ENCODE data around the gene CPLANE2.
"Not testable (repeated sequence)": the region's sequence is repeated elsewhere in the genome, so short reads cannot be mapped to it uniquely, and the experiment has no call there.

CPLANE2 gene

DNA sequence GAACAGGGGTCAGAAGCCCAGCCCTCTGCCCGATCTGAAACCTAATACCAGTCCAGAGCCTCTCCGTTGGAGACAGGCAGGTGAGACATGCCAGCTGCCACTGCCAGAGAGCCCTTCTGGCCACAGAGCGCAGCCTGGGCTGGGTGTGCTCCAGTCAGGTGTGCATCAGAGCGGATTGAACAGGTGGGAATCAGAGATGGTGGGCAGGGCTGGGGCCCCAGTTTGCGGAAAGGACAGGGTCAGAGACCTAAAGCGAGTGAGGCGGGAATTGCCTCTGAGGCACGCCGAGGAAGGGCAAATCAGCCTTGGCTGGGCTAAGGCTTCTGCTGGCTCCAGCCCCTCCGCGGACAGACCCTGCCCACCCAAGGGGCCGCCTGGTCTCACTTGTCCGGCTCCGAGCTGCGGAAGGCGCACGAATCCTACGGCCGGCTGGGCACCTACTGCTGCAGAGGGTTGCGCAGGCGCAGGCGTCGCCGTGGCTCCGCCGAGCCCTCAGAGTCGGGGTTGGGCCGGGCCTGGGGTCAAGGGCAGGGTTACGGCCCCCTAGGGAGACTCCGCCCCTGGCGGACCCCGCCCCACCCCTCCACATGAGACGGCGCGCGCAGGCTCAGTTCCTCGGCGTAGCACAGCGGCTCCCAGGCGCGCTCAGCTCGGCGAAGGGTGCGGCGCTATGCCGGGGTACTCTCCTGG, 10.3 kb downstream of the CPLANE2 start:
- Histone ChIP-seq H3K27ac (ENCODE audit: poor library complexity, severe bottlenecking) (no peak overlapping the region), H3K9me3 (ENCODE audit: severe bottlenecking) (no peaks in the 10 kb centered on the region), H3K4me3 (ENCODE audit: severe bottlenecking) (no peak overlapping the region), H3K36me3 (ENCODE audit: low read depth) (no peaks in the 10 kb centered on the region), H3K27me3 (ENCODE audit: insufficient read depth, poor library complexity, severe bottlenecking) (no peaks in the 10 kb centered on the region), H3K4me1 (ENCODE audit: insufficient read depth, poor library complexity, severe bottlenecking) (no peaks in the 10 kb centered on the region)
- TF ChIP-seq, protein P1, sequence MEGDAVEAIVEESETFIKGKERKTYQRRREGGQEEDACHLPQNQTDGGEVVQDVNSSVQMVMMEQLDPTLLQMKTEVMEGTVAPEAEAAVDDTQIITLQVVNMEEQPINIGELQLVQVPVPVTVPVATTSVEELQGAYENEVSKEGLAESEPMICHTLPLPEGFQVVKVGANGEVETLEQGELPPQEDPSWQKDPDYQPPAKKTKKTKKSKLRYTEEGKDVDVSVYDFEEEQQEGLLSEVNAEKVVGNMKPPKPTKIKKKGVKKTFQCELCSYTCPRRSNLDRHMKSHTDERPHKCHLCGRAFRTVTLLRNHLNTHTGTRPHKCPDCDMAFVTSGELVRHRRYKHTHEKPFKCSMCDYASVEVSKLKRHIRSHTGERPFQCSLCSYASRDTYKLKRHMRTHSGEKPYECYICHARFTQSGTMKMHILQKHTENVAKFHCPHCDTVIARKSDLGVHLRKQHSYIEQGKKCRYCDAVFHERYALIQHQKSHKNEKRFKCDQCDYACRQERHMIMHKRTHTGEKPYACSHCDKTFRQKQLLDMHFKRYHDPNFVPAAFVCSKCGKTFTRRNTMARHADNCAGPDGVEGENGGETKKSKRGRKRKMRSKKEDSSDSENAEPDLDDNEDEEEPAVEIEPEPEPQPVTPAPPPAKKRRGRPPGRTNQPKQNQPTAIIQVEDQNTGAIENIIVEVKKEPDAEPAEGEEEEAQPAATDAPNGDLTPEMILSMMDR (IDR thresholded peaks at IDR 0.05; ENCODE audit: poor library complexity, severe bottlenecking), result no peak
- ATAC-seq (ENCODE audit: low read depth) (no peak), DNase-seq (ENCODE audit: low spot score) (no peak)

DNA sequence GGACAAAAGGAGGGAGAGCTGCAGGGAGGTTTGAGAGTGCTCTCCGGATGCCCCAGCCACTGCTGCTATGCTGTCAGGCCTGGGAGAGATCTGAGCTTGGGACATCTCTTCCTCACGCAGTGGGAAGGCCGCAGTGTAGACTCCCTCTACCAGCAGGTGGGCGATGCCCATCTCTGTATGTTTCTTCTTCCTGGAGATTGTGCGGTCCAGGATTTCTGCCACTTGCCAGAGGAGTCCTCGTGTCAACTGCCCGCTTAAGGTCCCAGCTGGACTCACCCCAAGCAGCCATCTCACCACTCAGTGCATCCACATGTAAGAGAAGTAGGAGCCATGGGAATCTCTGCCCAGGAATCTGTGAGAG, 10.9 kb downstream of the CPLANE2 start:
- TF ChIP-seq, protein P1 (IDR thresholded peaks at IDR 0.05; ENCODE audit: poor library complexity, severe bottlenecking), result no peak
- ATAC-seq (ENCODE audit: low read depth) (no peak), DNase-seq (ENCODE audit: low spot score) (no peak)
- H3K36me3 ChIP-seq (ENCODE audit: low read depth), result no peaks in the 10 kb centered on the region
- no peaks in the 10 kb centered on the region for H3K9me3 ChIP-seq (ENCODE audit: severe bottlenecking)
- no peak overlapping the region for H3K27ac ChIP-seq (ENCODE audit: poor library complexity, severe bottlenecking)
- H3K27me3 ChIP-seq (ENCODE audit: insufficient read depth, poor library complexity, severe bottlenecking), result no peaks in the 10 kb centered on the region
- no peaks in the 10 kb centered on the region for H3K4me1 ChIP-seq (ENCODE audit: insufficient read depth, poor library complexity, severe bottlenecking)
- H3K4me3 ChIP-seq (ENCODE audit: severe bottlenecking), result no peak overlapping the region

- no peak overlapping the region for H3K27ac ChIP-seq (ENCODE audit: poor library complexity, severe bottlenecking)
- H3K27me3 ChIP-seq (ENCODE audit: insufficient read depth, poor library complexity, severe bottlenecking), result no peaks in the 10 kb centered on the region
- no peak overlapping the region for H3K4me3 ChIP-seq (ENCODE audit: severe bottlenecking)
- H3K4me1 ChIP-seq (ENCODE audit: insufficient read depth, poor library complexity, severe bottlenecking), result no peaks in the 10 kb centered on the region
- H3K9me3 ChIP-seq (ENCODE audit: severe bottlenecking), result no peaks in the 10 kb centered on the region
- TF ChIP-seq, protein P1 (IDR thresholded peaks at IDR 0.05; ENCODE audit: poor library complexity, severe bottlenecking), result no peak
- no peaks in the 10 kb centered on the region for H3K36me3 ChIP-seq (ENCODE audit: low read depth)
- ATAC-seq (ENCODE audit: low read depth) (no peak), DNase-seq (ENCODE audit: low spot score) (no peak)
Measured at GRCh38 chr1:16224472-16224871, 12.5 kb downstream of the CPLANE2 start.

GRCh38 chr1:16222716-16223115, 14.3 kb downstream of the CPLANE2 start:
- not testable (repeated sequence) for H3K27ac ChIP-seq (ENCODE audit: poor library complexity, severe bottlenecking); H3K27me3 ChIP-seq (ENCODE audit: insufficient read depth, poor library complexity, severe bottlenecking); H3K4me1 ChIP-seq (ENCODE audit: insufficient read depth, poor library complexity, severe bottlenecking); ATAC-seq (ENCODE audit: low read depth); DNase-seq (ENCODE audit: low spot score); H3K9me3 ChIP-seq (ENCODE audit: severe bottlenecking); H3K4me3 ChIP-seq (ENCODE audit: severe bottlenecking); H3K36me3 ChIP-seq (ENCODE audit: low read depth)

- Histone ChIP-seq H3K4me1 (ENCODE audit: insufficient read depth, poor library complexity, severe bottlenecking) (no peaks in the 10 kb centered on the region), H3K9me3 (ENCODE audit: severe bottlenecking) (no peaks in the 10 kb centered on the region), H3K36me3 (ENCODE audit: low read depth) (no peaks in the 10 kb centered on the region), H3K4me3 (ENCODE audit: severe bottlenecking) (no peak overlapping the region), H3K27ac (ENCODE audit: poor library complexity, severe bottlenecking) (no peak overlapping the region), H3K27me3 (ENCODE audit: insufficient read depth, poor library complexity, severe bottlenecking) (no peaks in the 10 kb centered on the region)
- ATAC-seq (ENCODE audit: low read depth), result no peak
- DNase-seq (ENCODE audit: low spot score), result no peak
- TF ChIP-seq, protein P1 (IDR thresholded peaks at IDR 0.05; ENCODE audit: poor library complexity, severe bottlenecking), result no peak
Measured at GRCh38 chr1:16221499-16221898, 15.5 kb downstream of the CPLANE2 start.
